NCI-H2107 treated with DMSO at 0.1 percent for 48 hours (cell line): ENCODE data around the gene NEUROG2.
"Not testable (repeated sequence)": the region's sequence is repeated elsewhere in the genome, so short reads cannot be mapped to it uniquely, and the experiment has no call there.

Source experiments
- DNase-seq: peaks from one replicate; lab custom pipeline; 2025; ENCODE audit not compliant: unreplicated experiment; lab: John Stamatoyannopoulos, UW

Gene NEUROG2

GRCh38 chr4:112516066-112516470 lies at the start of gene NEUROG2:
Gene NEUROG2 (minus strand): TSS chr4:112516180. CDS start chr4:112515475, 705 bp downstream.
- no peak for DNase-seq

GRCh38 chr4:112564706-112565270 lies 48.8 kb upstream of the NEUROG2 start:
- no peak for DNase-seq

DNA sequence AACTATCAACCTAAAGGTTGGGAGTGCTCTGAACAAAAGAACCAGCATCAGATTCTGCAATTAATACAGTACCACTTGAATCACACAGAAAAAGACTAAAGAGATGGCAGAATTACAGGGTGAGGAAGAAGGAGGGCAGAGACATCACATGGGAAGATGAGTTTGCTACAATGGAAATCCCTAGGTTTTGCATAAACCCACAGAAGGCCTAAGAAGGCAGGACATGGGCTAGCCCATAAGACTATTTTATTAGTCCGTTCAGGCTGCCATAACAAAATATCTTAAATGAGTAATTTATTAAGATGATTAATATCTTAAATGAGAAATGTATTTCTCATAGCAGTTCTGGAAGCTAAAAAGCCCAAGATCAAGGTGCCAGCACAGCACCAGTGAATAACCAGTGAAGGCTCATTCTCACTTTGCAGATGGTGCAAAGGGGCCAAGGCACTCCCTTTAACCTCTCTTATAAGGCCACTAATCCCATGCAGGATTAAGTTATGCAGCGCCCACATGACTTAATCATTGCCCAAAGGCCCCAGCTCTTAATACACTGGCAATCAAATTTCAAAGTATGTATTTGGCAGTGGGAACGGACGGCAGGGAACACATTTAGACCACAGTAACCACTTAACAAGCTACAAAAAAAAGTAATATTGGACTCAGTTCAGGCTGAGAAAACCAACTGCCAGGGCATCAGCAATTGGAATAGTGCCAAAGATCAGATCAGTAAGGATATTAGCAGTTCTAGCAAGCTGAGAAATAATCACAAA lies 47.6 kb upstream of the NEUROG2 start:
- no peak for DNase-seq

DNA sequence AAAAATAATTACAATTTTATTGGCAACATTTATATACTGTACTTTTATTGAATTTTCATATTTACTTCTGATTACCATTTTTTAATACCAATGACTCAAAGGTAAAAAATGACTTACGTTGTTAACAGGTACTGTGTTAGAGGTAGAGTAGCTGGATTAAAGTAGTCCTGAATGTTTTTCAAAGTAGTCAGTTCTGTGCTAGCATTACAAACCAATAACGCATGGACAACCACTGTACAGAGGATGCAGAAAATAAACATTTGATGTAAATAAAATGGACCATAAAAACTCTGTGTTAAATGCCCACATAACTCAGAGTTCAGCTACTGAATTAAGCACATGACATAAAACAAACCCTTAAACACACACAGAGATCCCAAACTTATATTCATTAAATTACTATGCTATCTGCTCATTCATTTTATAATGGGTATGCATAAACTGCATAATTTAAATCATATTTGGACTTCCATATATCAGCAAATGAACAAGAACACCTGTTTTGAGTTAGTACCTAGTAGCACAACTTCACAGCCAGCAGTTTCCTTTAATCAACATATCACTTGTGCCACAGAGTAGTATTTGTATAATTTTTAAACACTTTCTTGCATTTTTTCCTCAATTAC lies 46.4 kb upstream of the NEUROG2 start:
- DNase-seq: no peak

DNA sequence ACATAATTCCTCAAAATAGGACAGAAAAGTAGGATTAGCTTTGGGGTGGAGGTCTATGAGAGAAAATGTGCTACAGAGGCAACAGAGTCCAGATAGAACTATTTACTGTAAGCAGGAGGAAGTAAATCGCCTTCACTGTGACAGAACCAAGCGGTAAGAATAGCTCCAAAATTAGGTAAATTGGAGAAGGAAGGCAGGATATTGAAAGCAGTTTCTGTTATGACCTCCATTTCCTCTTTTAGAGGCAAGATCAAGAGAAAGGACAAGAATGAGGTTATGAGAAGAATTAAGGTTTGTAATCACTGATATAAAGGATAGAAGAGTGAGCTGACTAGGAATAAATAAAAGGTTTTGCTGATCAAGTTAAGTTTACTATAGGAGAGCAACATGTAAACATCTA lies 44.1 kb upstream of the NEUROG2 start:
- DNase-seq: no peak

DNA sequence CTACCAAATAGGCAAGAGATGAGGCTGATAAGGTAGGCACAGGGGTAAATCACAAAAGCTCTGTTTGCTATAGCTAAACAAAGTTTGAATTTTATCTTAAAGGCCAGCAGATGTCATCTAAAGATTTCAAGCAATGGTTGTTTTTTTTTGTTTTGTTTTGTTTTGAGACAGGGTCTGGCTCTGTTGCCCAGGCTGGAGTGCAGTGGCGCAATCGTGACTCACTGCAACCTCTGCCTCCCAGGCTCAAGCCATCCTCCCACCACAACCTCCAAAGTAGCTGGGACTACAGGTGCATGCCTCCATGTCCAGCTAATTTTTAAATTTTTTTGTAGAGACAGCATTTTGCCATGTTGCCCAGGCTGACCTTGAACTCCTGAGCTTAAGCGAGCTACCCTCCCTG lies 43.1 kb upstream of the NEUROG2 start:
- no peak for DNase-seq

- DNase-seq: no peak
These were observed 41.9 kb upstream of the NEUROG2 start for GRCh38 chr4:112557676-112558411.

- not testable (repeated sequence) for DNase-seq
These were observed 38.3 kb upstream of the NEUROG2 start for GRCh38 chr4:112554271-112554670.

GRCh38 chr4:112552668-112553067 lies 36.7 kb upstream of the NEUROG2 start:
- no peak for DNase-seq

DNA sequence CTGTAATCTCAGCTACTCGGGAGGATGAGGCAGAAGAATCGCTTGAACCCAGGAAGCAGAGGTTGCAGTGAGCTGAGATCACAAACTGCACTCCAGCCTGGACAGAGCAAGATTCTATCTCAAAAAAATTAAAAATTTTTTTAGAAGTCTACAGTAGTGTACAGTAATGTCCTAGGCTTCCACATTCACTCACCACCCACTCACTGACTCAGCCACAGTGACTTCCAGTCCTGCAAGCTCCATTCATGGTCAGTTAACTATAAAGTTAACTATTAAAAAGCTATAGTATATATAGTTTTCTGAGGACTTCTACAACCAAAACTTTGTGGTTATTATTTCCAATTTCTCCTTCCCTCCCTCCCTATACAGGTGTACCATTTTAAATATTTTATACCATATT lies 34.7 kb upstream of the NEUROG2 start:
- no peak for DNase-seq

- DNase-seq: no peak
These were observed 30.5 kb upstream of the NEUROG2 start for GRCh38 chr4:112546476-112546875.

DNA sequence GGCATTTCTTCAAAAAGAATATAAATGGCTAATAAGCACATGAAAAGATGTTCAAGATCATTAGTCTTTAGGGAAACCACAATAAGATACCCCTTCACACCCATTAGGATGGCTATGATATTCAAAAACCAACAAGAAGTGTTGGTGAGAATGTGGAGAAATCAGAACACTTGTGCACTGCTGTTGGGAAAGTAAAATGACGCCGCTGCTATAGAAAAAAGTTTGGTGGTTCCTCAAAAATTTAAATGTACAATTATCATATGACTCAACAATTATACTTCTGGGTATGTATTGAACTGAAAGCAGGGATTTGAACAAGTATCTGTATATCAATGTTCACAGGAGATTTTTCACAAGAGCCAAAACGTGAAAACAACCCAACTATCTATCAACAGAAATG lies 29.4 kb upstream of the NEUROG2 start:
- DNase-seq: no peak

- no peak for DNase-seq
These were observed 24.7 kb upstream of the NEUROG2 start for GRCh38 chr4:112540695-112541094.

GRCh38 chr4:112536123-112536522 lies 20.1 kb upstream of the NEUROG2 start:
- no peak for DNase-seq

DNA sequence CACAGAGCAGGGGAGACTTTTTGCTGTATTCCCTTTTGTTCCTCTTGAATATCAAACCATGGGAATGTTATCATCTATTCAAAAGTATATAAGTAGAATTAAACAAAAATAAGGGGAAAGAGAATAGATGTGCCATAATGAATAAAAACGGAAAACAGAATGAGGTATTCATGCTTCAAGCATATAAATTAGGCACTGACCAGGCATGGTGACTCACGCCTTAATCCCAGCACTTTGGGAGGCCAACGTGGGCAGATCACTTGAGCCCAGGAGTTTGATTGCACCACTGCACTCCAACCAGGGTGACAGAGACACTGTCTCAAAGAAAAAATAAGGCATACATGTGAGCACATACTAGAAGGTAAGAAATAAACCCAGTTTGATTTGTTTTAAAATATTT lies 16.3 kb upstream of the NEUROG2 start:
- no peak for DNase-seq

DNA sequence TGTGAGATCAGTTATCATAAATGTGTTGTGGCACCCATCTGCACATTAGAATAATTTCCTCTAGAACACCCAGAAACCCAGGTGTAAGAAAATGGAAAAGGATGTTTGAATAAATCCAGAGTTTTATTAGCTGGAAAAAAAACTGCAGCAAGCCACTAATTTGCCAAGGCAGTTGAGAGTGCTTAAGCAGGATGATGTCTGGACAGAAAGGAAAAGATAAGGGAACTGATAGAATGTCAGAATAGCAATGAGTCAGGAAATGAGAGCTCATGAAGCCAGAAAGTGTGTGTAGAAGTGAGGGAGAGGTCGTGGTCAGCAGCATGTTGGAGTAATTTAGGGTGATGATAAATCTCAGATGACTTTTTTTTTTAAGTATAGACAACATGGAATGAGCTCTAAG lies 15.2 kb upstream of the NEUROG2 start:
- no peak for DNase-seq

GRCh38 chr4:112526061-112526460 lies 10.1 kb upstream of the NEUROG2 start:
- DNase-seq: no peak

DNA sequence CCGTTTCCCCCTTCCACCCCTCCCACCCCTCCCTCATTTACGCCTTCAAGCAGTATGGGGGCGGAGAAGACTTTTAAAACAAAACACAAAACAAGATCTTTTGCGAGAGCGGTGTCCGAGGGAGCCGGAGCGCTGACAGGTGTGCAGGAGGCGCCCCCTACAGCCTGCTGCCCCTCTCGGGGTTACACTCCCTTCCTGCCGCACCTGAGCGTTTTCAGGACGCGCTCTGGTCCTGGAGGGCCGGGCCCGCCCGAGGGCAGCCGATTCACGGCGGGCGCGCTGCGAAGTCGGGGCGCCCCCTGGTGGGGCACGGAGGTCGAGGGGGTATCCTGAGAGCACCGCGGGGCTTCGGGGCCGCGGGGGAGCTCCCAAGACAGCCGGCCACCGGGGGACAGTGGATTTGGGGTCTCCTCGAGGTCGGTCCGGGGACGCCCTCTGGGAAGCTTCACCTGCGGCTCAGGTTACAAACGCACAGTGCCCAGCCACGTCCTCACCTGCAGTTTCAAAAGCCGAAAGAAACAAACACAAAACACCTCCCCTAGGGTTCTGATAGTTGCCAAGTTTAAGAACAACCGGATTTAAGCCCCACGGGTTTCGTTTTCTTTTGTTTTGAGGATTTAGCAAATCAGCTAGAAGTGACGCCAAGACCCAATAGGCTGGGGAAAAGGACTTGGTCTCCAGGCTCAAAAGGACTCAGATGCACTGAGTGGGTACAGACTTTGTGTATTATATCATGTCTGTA lies 8.0 kb upstream of the NEUROG2 start:
- DNase-seq: no peak

DNA sequence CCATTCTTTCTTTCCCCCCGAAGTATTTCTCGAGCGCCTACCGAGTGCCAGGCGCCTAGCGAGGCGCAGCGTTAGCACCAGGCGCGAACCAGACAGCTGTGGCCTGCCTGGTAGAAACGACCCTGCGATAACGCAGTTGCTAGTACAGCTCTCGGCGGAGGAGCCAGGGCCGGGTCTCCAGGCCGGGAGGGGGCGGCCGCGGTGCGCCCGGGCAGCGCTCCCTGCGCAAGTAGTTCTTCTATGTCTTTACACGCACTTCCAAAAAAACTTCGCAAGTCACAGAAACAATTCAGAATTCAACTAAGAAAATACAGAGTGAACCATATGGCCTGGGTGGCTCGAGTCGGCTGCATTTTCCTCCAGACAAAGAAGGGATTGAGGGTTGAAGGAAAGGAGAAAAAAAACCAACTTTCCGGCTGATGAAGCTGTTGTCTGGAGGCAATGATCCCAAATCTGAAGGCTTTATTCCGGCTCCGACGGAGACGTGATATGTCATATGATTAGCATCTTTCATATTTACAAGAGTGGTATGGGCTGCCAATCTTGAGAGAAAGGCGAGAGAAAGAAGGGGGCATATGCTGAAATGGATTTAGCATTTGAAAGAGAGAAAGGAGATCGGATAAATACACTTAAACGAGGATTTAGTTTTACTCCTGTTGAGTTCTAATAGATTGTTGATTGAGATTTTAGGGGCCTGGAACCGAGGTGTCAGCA lies 7.2 kb upstream of the NEUROG2 start:
- no peak for DNase-seq

DNA sequence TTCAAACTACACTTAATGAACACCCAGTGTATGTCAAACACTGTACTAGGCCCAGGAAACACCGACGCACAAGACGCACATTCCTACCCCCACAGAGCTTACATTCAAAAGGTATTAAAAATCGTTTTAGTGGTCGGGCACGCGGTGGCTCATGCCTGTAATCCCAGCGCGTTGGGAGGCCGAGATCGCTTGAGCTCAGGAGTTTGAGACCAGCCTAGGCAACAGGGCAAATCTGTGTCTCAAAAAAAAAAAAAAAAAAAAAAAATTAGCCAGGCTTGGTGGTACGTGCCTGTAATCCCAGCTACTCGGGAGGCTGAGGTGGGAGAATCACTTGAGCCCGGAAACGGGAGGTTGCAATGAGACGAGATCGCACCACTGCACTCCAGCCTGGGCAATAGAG lies 6.5 kb upstream of the NEUROG2 start:
- DNase-seq: not testable (repeated sequence)
